ENCODE data around the gene ZNF629.

Gene ZNF629

GRCh38 chr16:30741461-30741914 lies 45.5 kb downstream of the ZNF629 start:
- Histone ChIP-seq H3K4me1 (ENCODE audit: control insufficient read depth, insufficient read depth, low read depth, low read length) (peaks cover 8% of the 10 kb centered on the region), H2BK15ac (ENCODE audit: low read depth, poor library complexity, severe bottlenecking) (no peak overlapping the region), H3K27ac (ENCODE audit: low read length, poor library complexity, severe bottlenecking) (peak overlapping the region; percentile 55), H3K27me3 (ENCODE audit: control insufficient read depth in 1 of 2, insufficient read depth in 1 of 2, low read length in 2 of 2) (no peaks in the 10 kb centered on the region), H2BK12ac (ENCODE audit: low read length in 2 of 2) (peak overlapping the region in 1 of 2 experiments; percentile 61), H4K91ac (ENCODE audit: low read length) (no peak overlapping the region), H2AK5ac (ENCODE audit: low read length, severe bottlenecking) (peak overlapping the region; percentile 71), H3K36me3 (ENCODE audit: control insufficient read depth in 1 of 2, insufficient read depth in 2 of 2, low read depth in 1 of 2, low read length in 2 of 2) (peaks cover 48 to 63% of the 10 kb centered on the region in 2 experiments), H2BK120ac (ENCODE audit: low read depth, low read length) (no peak overlapping the region), H3K18ac (ENCODE audit: low read depth in 1 of 2, low read length in 2 of 2) (peak overlapping the region in 1 of 2 experiments; percentile 64), H4K8ac (ENCODE audit: low read length) (no peak overlapping the region), H2BK5ac (ENCODE audit: low read depth, low read length, poor library complexity, severe bottlenecking) (no peak overlapping the region), H3K79me1 (replicated peaks; ENCODE audit: low read length, poor library complexity, severe bottlenecking) (peaks cover 35% of the 10 kb centered on the region), H3K9ac (ENCODE audit: low read length) (no peak overlapping the region), H3K4me3 (ENCODE audit: insufficient read depth in 1 of 2, low read depth in 1 of 2, low read length in 2 of 2) (peak overlapping the region in 1 of 2 experiments; percentile 50), H2AFZ (ENCODE audit: low read depth, low read length) (no peak overlapping the region), H3K4me2 (ENCODE audit: low read length, poor library complexity, severe bottlenecking) (no peak overlapping the region), H3K4ac (ENCODE audit: low read depth in 1 of 2, low read length in 2 of 2) (no peak overlapping the region), H3K14ac (ENCODE audit: low read length in 2 of 2) (no peak overlapping the region), H3K23ac (ENCODE audit: low read length in 2 of 2) (no peak overlapping the region), H3K9me3 (ENCODE audit: control insufficient read depth, low read length) (no peaks in the 10 kb centered on the region)
- 89% methylated on average over 6 of the region's 6 CpGs for WGBS
- DNase-seq: peak; percentile 92

- H3K14ac ChIP-seq (ENCODE audit: low read length in 2 of 2): no peak overlapping the region
- H3K9me3 ChIP-seq (ENCODE audit: control insufficient read depth, low read length): no peaks in the 10 kb centered on the region
- WGBS: 77% methylated on average over 8 of the region's 8 CpGs
Observed at GRCh38 chr16:30740364-30741251, 46.4 kb downstream of the ZNF629 start.

GRCh38 chr16:30738984-30739951 lies 47.7 kb downstream of the ZNF629 start:
- Histone ChIP-seq H3K4me3 (ENCODE audit: insufficient read depth in 1 of 2, low read depth in 1 of 2, low read length in 2 of 2) (peak overlapping the region in 1 of 2 experiments; percentile 23), H2AFZ (ENCODE audit: low read depth, low read length) (no peak overlapping the region), H3K4me2 (ENCODE audit: low read length, poor library complexity, severe bottlenecking) (no peak overlapping the region), H2BK120ac (ENCODE audit: low read depth, low read length) (no peak overlapping the region), H3K23ac (ENCODE audit: low read length in 2 of 2) (no peak overlapping the region), H2AK5ac (ENCODE audit: low read length, severe bottlenecking) (no peak overlapping the region), H2BK5ac (ENCODE audit: low read depth, low read length, poor library complexity, severe bottlenecking) (no peak overlapping the region), H3K9ac (ENCODE audit: low read length) (no peak overlapping the region), H3K79me1 (replicated peaks; ENCODE audit: low read length, poor library complexity, severe bottlenecking) (peaks cover 44% of the 10 kb centered on the region), H3K4me1 (ENCODE audit: control insufficient read depth, insufficient read depth, low read depth, low read length) (peaks cover 8% of the 10 kb centered on the region), H3K14ac (ENCODE audit: low read length in 2 of 2) (no peak overlapping the region), H3K4ac (ENCODE audit: low read depth in 1 of 2, low read length in 2 of 2) (no peak overlapping the region), H2BK15ac (ENCODE audit: low read depth, poor library complexity, severe bottlenecking) (no peak overlapping the region), H4K8ac (ENCODE audit: low read length) (no peak overlapping the region), H3K9me3 (ENCODE audit: control insufficient read depth, low read length) (no peaks in the 10 kb centered on the region), H4K91ac (ENCODE audit: low read length) (no peak overlapping the region), H3K18ac (ENCODE audit: low read depth in 1 of 2, low read length in 2 of 2) (no peak overlapping the region), H3K27me3 (ENCODE audit: control insufficient read depth in 1 of 2, insufficient read depth in 1 of 2, low read length in 2 of 2) (no peaks in the 10 kb centered on the region), H2BK12ac (ENCODE audit: low read length in 2 of 2) (no peak overlapping the region), H3K36me3 (ENCODE audit: control insufficient read depth in 1 of 2, insufficient read depth in 2 of 2, low read depth in 1 of 2, low read length in 2 of 2) (peaks cover 60 to 69% of the 10 kb centered on the region in 2 experiments), H3K27ac (ENCODE audit: low read length, poor library complexity, severe bottlenecking) (no peak overlapping the region)
- no peak for DNase-seq
- WGBS: 95% methylated on average over 35 of the region's 37 CpGs

More at GRCh38 chr16:30740364-30741251, 46.4 kb downstream of the ZNF629 start:
- Histone ChIP-seq H2BK5ac (ENCODE audit: low read depth, low read length, poor library complexity, severe bottlenecking) (no peak overlapping the region), H2BK12ac (ENCODE audit: low read length in 2 of 2) (no peak overlapping the region), H3K9ac (ENCODE audit: low read length) (peak overlapping the region; percentile 52), H2BK120ac (ENCODE audit: low read depth, low read length) (no peak overlapping the region), H3K4me1 (ENCODE audit: control insufficient read depth, insufficient read depth, low read depth, low read length) (peaks cover 8% of the 10 kb centered on the region), H3K4me3 (ENCODE audit: insufficient read depth in 1 of 2, low read depth in 1 of 2, low read length in 2 of 2) (peak overlapping the region in 1 of 2 experiments; percentile 50), H3K4me2 (ENCODE audit: low read length, poor library complexity, severe bottlenecking) (no peak overlapping the region), H3K23ac (ENCODE audit: low read length in 2 of 2) (no peak overlapping the region), H2AFZ (ENCODE audit: low read depth, low read length) (no peak overlapping the region), H3K27me3 (ENCODE audit: control insufficient read depth in 1 of 2, insufficient read depth in 1 of 2, low read length in 2 of 2) (no peaks in the 10 kb centered on the region), H3K79me1 (replicated peaks; ENCODE audit: low read length, poor library complexity, severe bottlenecking) (peaks cover 42% of the 10 kb centered on the region), H3K18ac (ENCODE audit: low read depth in 1 of 2, low read length in 2 of 2) (no peak overlapping the region), H3K36me3 (ENCODE audit: control insufficient read depth in 1 of 2, insufficient read depth in 2 of 2, low read depth in 1 of 2, low read length in 2 of 2) (peaks cover 55 to 72% of the 10 kb centered on the region in 2 experiments), H4K8ac (ENCODE audit: low read length) (peak overlapping the region; percentile 20), H2BK15ac (ENCODE audit: low read depth, poor library complexity, severe bottlenecking) (no peak overlapping the region), H3K27ac (ENCODE audit: low read length, poor library complexity, severe bottlenecking) (peak overlapping the region; percentile 55), H4K91ac (ENCODE audit: low read length) (peak overlapping the region; percentile 12), H2AK5ac (ENCODE audit: low read length, severe bottlenecking) (peak overlapping the region; percentile 55), H3K4ac (ENCODE audit: low read depth in 1 of 2, low read length in 2 of 2) (no peak overlapping the region)
- peak; percentile 41 for DNase-seq
